Activated CD8-positive, alpha-beta memory T cell treated with anti-CD3 and anti-CD28 coated beads, Interleukin-2, amount 50 U/mL, for 48 hours (primary cell): Measurements from ENCODE around the gene ATP2A2.
"Not testable (repeated sequence)": the region's sequence is repeated elsewhere in the genome, so short reads cannot be mapped to it uniquely, and the experiment has no call there.

ENCODE experiments used
- DNase-seq: peaks from one replicate; pipeline ENCODE4 v3.0.0-alpha.2; 2020

Gene ATP2A2

GRCh38 chr12:110280779-110281548 lies at the start of gene ATP2A2:
Gene ATP2A2 (plus strand): TSS chr12:110281247. CDS start chr12:110281790, 543 bp downstream.
- DNase-seq: peak; percentile 93

- DNase-seq: no peak
These were observed 47.7 kb upstream of the ATP2A2 start for GRCh38 chr12:110233212-110233903.

GRCh38 chr12:110234331-110234751 lies 46.7 kb upstream of the ATP2A2 start:
- no peak for DNase-seq

GRCh38 chr12:110234755-110235154 lies 46.3 kb upstream of the ATP2A2 start:
- DNase-seq: no peak

- DNase-seq: no peak
These were observed 45.7 kb upstream of the ATP2A2 start for GRCh38 chr12:110235383-110235782.

GRCh38 chr12:110243227-110243626 lies 37.8 kb upstream of the ATP2A2 start:
- no peak for DNase-seq

GRCh38 chr12:110244372-110244771 lies 36.7 kb upstream of the ATP2A2 start:
- no peak for DNase-seq

GRCh38 chr12:110244829-110245228 lies 36.2 kb upstream of the ATP2A2 start:
- DNase-seq: no peak

GRCh38 chr12:110245369-110245772 lies 35.7 kb upstream of the ATP2A2 start:
- peak; percentile 68 for DNase-seq

- no peak for DNase-seq
These were observed 34.3 kb upstream of the ATP2A2 start for GRCh38 chr12:110246636-110247339.

- no peak for DNase-seq
These were observed 33.5 kb upstream of the ATP2A2 start for GRCh38 chr12:110247340-110248095.

GRCh38 chr12:110248096-110248447 lies 33.0 kb upstream of the ATP2A2 start:
- no peak for DNase-seq

- no peak for DNase-seq
These were observed 31.9 kb upstream of the ATP2A2 start for GRCh38 chr12:110249105-110249504.

GRCh38 chr12:110249716-110250225 lies 31.3 kb upstream of the ATP2A2 start:
- DNase-seq: no peak

- DNase-seq: no peak
These were observed 29.7 kb upstream of the ATP2A2 start for GRCh38 chr12:110251381-110251780.

- DNase-seq: no peak
These were observed 28.3 kb upstream of the ATP2A2 start for GRCh38 chr12:110252716-110253115.

- DNase-seq: peak; percentile 42
These were observed 27.9 kb upstream of the ATP2A2 start for GRCh38 chr12:110253176-110253575.

- DNase-seq: no peak
These were observed 26.0 kb upstream of the ATP2A2 start for GRCh38 chr12:110254971-110255540.

GRCh38 chr12:110255890-110256456 lies 25.1 kb upstream of the ATP2A2 start:
- not testable (repeated sequence) for DNase-seq

GRCh38 chr12:110256780-110257431 lies 24.1 kb upstream of the ATP2A2 start:
- no peak for DNase-seq

- no peak for DNase-seq
These were observed 22.6 kb upstream of the ATP2A2 start for GRCh38 chr12:110258466-110258865.
